Femur (tissue), 1 donor: ENCODE measurements around the gene HIVEP1.
A peak's percentile ranks its signal among the peaks of the same experiment; 100 is the strongest.

Experiments used
- DNase-seq: peaks from one replicate; pipeline ENCODE4 v3.0.0-alpha.2; 2017

The HIVEP1 gene

GRCh38 chr6:12012038-12012557, at the start of gene HIVEP1:
TSS of gene HIVEP1 (plus strand) at chr6:12012312. CDS start at chr6:12015629, 3,317 bp downstream.
- peak; percentile 70 for DNase-seq

GRCh38 chr6:11963756-11964500, 48.2 kb upstream of the HIVEP1 start:
- DNase-seq, result no peak

- DNase-seq, result no peak
Measured at GRCh38 chr6:11964729-11965335, 47.3 kb upstream of the HIVEP1 start.

- DNase-seq, result no peak
Measured at GRCh38 chr6:11965499-11965898, 46.6 kb upstream of the HIVEP1 start.

- DNase-seq, result no peak
Measured at GRCh38 chr6:11968241-11968806, 43.8 kb upstream of the HIVEP1 start.

GRCh38 chr6:11969092-11969491, 43.0 kb upstream of the HIVEP1 start:
- peak; percentile 41 for DNase-seq

- DNase-seq, result no peak
Measured at GRCh38 chr6:11970114-11970513, 42.0 kb upstream of the HIVEP1 start.

GRCh38 chr6:11971154-11971553, 41.0 kb upstream of the HIVEP1 start:
- DNase-seq, result no peak

GRCh38 chr6:11972270-11972669, 39.8 kb upstream of the HIVEP1 start:
- DNase-seq, result no peak

- DNase-seq, result no peak
Measured at GRCh38 chr6:11972806-11973205, 39.3 kb upstream of the HIVEP1 start.

- DNase-seq, result no peak
Measured at GRCh38 chr6:11973238-11973637, 38.9 kb upstream of the HIVEP1 start.

- no peak for DNase-seq
Measured at GRCh38 chr6:11974089-11974488, 38.0 kb upstream of the HIVEP1 start.

GRCh38 chr6:11975353-11975977, 36.6 kb upstream of the HIVEP1 start:
- DNase-seq, result peak; percentile 49

GRCh38 chr6:11976489-11976888, 35.6 kb upstream of the HIVEP1 start:
- no peak for DNase-seq

GRCh38 chr6:11977193-11977592, 34.9 kb upstream of the HIVEP1 start:
- DNase-seq, result no peak

- no peak for DNase-seq
Measured at GRCh38 chr6:11977738-11978137, 34.4 kb upstream of the HIVEP1 start.

- DNase-seq, result no peak
Measured at GRCh38 chr6:11978169-11978987, 33.7 kb upstream of the HIVEP1 start.

- no peak for DNase-seq
Measured at GRCh38 chr6:11979866-11980265, 32.2 kb upstream of the HIVEP1 start.

GRCh38 chr6:11983306-11983705, 28.8 kb upstream of the HIVEP1 start:
- DNase-seq, result no peak

- DNase-seq, result no peak
Measured at GRCh38 chr6:11987386-11987785, 24.7 kb upstream of the HIVEP1 start.

GRCh38 chr6:11989386-11989785, 22.7 kb upstream of the HIVEP1 start:
- no peak for DNase-seq

GRCh38 chr6:11992086-11992485, 20.0 kb upstream of the HIVEP1 start:
- no peak for DNase-seq
